ENCODE results near the gene NNAT.

NNAT gene

DNA sequence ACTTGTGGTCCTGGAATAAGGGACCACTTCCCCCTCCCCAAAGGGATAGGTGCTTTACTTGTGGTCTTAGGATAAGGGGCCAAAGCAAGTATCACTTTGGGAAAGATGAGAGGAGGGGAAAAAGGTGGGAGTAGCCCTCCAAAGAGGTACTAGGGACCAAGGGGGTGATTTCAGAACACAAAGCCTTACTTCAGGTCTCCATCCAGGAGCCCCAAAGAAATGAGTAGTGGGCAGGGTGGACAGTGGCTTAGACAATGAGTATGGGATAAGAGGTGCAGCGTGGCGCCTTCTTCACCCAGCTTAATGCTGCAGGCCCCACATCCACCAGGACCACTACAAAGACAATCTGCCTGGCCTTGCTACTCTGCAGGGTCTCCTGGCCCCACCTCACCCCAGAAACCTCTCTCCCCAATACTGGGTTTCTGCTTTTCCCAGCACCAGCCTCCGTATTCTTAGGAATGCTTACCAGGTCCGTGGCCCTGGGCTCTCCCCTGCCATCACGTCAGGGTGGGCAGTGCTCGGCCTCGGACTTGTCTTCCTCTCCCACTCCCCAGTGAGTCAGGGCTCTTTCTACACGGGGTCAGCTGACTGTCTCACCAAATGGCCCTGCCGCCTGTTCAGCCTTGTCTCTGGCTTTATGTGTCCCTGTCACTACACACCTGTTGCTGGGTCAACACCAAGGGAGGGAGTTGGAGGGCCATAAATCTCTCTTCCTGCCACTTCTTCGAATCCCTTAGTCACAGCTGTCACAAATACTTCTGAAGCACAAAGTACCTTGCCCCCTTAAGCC lies 3.1 kb downstream of the NNAT start:
- DNase-seq (ENCODE audit: low read depth), result no peak

DNA sequence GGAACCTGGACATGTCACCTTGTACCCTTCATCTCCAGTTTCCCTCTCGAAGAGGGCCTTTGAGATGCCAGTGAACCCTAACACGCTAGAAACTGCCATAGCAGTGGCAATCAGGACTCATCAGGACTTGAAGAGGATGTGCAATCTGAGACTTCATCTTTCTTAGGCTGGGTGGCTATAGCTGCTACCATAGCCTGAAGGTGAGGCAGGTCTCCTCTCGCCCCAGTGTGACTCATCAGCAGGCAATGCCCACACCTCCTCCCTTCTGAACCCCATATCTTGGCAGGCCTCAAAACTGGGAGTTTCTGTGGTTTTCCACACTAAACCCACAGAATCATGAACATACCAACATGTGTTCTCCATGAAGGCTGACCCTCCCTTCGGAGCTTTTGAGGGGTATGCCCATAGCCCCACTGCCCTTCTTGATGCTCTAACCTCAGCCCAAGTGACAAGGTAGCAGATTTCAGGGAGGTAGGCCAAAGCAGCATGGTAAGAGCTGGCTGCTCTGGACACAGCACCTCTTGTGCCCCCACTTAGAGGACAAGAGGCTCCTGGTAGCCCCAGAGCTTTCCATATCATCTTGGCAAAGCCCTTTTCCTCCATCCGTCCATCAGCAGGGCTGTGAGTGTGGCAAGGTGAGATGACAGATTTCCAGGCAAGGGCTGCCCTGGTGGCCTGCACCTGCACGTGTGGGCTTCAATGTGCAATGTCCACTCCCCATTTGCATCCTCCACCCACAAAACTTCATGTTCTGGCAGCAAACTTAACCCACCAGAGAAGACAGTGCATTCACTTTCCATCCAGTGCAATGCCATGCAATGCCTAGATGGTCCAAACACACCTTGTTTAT lies 4.0 kb downstream of the NNAT start:
- no peak for DNase-seq (ENCODE audit: low read depth)

DNA sequence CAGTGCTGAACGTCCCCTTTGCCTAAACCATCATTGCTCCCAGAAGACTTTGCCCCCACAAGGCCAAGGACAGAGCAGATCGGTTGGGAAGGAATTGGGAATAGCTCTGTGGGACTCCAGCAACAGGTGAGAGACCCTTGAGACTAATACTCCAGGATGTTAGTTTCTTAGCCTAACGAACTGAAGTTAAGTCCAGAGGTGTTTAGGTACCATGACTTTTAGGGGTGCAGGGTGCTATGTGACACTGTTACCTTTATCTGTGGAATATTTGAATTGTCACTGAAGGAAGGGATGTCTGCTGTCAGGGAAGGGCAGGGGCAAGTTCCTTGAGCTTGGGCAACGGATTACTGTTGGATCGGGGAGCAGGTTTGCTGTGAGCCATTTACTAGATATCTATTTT lies 4.8 kb downstream of the NNAT start:
- no peak for DNase-seq (ENCODE audit: low read depth)

DNA sequence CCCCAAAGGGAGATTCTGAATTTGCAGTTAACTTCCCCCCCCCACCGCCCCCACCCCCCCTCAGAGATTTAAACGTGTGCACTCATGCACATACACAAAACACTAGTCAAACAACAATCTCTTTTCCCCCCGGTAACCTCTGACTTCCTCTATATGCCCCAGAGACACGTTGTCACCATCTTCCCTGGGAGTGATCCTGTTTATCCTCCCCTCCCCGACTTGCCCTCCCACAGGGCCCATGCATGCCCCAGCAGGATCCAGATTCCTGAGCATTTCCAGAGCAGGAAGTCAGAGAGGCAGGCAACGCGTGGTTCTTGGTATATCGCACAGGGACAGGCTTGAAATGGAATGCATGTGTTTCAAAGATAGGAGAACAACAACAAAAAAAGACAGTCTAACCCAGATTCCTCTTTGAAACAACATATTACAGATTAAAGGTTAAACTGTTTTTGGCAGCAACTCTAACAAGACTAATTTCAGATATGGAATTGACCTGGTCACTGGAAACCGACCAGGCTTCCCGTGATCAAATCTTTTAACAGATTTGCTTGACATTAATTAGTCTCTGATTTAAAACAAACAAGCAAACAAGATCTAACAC lies 5.3 kb downstream of the NNAT start:
- DNase-seq (ENCODE audit: low read depth), result no peak

DNA sequence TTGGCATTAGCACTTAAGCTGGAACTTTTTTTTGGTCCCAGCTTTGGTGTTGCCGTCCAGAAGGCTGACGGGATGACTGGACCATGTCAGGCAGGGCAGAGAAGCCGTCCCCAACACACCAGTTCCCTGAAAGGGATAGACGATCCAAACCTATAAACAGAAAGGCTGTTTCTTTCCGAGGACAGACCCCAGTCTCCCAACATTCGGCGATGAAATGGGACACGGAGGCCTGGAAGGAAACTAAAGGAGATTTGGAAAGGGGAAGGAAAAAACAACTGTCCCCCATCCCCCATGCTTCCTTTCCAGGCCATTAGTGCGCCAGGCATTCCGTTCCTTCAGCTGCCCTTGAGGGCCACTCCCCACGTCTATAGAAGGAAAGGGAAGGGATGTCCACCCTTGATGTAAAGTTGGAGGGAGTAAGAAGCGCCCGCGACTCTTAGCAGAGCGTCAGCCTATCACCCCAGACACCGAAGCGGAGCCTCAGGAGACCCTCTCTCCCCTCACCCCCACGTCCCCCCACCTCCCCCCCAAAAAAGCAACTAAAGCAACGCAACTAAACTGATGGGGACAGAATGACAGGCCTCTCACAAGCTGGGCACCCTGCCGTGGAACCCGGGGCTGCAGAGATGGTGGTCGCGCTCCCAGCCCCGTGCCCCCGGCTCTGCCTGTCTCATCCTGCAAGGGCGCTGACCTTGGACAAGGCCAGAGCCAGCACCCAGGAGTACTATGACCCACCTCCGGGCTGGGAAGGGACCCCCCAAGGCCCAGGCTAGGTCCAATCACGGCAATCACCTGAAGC lies 6.0 kb downstream of the NNAT start:
- no peak for DNase-seq (ENCODE audit: low read depth)

DNA sequence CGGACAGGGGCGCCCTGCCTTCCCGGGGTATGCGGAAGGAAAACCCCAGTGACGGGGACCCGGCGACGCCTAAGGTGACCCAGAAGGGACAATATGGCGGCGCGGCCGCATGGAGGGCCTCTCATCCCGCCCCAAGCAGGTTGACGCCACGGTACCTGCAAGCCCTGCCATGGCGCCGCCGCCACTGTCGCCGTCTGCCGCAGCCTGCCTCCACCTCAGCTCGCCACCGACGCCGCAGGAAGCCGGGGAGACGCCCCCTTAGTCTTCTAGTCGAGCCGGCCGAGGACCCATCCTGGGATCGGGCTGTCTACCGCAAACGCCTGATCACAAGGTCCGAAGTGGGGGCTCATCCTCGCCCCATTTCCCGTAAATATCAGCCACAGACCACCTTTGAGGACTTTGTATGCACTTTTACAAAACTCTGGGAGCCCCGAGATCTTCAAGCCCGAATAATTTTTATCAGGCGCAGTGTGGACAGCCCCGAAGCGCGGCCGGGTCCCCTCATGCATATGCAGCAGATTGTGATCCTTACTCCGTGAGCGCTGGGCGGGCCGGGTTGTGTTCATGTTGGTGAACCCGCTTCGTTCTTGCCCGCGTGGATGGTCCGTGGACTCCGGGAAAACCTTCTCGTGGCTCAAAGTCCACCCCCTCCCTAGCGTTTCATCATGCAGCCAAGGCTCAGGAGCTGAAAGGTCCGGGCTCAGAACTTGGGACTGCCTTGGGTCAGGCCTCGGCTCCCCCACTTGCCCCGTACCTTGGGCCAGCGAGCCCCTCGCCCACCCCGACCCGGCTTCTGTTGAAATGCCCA lies 6.8 kb downstream of the NNAT start, which contains the start of gene BLCAP:
BLCAP (minus strand) TSS at position 239 of the 808 bp plus-strand sequence. CDS start 8,702 bp downstream, outside the sequence.
- DNase-seq (ENCODE audit: low read depth), result peak; percentile 89

DNA sequence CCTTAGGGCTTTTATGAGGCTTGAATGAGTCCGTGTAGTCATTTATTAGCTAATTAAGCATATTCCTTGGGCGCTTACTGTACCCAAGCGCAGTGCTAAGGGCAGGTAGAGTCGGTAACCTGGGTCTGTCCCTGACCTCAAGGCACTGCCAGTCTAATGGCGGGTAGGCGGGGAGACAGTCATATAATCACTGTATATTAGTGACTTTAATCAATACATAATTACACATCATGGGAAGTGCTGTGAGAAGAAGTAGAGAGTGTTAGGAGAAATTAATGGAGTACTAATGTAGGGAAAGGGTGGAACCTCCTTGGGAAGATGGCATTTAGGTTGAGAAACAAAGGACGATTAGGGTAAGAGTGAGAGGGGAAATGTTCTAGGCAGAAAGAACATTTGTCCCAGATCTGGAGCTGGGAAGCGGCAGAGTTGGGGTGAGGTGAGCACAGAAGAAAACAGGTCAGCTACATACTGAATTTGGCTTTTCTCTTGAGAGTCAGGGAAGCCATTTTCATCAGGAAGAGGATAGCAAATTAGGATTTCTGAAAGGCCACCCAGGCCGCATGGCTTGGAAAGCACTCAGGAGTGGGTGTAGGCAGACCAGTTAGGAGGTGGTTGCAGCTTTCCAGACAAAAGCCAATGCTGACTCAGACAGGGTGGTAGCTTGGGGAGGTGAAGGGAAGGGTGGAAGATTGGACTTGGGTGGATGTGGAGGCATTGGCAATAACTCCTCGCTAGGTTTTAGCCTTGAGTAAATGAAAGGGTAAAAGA lies 7.6 kb downstream of the NNAT start:
- DNase-seq (ENCODE audit: low read depth), result no peak

DNA sequence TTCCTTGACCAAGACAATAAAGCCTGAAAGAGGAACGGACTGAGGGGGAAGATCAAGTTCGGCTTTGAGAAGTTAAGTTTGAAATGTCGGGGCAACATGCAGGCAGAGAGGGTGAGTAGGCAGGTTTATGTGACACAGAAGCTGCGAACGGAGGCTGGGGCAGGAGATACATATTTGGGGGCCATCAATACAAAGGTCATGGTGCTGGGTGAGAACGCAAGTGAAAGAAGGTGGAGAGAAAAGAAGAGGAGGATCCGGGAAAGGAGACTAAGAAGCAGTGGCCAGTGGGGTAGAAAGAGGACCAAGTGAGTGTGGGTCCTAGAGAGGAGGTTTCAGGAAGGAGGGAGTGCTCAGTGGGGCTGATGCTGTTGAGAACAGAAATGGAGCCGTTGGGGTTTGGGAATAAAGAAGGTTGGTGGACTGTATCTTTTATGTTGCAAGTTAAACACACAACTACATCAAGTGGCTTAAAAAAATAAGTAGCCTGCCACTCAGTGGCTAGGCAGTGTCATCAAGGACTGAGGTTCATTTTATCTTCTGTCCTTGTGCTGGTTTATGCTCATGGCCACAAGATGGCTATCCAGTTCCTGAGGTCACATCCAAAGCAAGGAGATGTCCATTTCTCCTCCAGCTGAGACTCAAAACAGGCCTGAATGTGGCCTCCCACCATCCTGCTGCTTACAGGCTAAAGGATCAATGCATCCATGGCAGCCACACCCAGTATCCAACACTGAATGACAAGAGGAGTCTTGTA lies 8.3 kb downstream of the NNAT start:
- DNase-seq (ENCODE audit: low read depth), result no peak

DNA sequence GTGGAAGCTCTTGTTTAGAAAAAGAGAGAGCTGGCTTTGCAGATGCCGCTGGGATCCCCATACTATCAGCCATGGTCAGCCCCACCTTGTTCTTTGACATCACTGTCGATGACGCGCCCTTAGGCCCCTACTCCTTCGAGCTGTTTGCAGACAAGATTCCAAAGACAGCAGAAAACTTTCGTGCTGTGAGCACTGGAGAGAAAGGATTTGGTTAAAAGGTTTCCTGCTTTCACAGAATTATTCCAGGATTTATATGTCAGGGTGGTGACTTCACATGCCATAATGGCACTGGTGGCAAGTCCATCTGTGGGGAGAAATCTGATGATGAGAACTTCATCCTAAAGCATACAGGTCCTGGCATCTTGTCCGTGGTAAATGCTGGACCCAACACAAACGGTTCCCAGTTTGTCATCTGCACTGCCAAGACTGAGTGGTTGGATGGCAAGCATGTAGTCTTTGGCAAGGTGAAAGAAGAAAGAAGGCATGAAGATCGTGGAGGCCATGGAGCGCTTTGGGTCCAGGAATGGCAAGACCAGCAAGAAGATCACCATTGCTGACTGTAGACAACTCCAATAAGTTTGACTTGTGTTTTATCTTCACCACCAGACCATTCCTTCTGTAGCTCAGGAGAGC lies 9.0 kb downstream of the NNAT start:
- no peak for DNase-seq (ENCODE audit: low read depth)

DNA sequence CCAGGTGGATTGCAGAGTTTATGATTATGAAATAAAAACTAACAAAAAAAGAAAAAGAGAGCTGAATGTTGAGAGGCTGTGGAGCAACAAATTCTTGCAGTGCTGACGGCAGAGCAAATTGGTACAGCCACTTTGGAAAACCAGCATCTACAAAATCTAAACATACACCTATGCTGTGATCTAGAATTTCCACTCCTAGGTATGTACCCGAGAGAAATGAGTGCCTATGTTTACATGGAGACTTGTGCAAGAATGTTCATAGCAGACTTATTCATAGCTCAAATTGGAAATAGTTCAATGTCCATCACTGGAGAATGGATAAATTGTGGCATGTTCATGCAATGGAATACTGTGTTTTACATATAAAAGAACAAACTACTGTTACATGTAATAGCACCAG lies 9.6 kb downstream of the NNAT start:
- DNase-seq (ENCODE audit: low read depth), result no peak

DNA sequence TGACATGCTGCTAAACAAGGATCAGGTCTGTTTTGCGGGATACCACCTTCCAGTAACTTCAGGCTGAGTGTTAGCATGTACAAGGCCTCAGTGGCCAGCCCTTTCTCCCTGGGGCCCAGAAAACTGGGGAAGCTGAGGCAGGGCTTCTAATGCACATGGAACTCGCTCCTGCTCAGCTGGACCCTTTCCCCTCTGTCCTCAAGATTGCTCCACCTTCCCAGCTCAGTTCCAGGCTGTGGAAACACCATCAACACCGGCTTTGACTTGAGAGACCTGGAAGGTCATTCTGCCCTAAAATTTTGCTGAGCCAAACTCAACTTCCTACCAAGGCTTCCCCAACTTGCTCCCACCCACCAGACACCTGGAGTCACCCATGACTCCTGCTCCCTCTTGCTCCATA lies 10.8 kb downstream of the NNAT start:
- no peak for DNase-seq (ENCODE audit: low read depth)

DNA sequence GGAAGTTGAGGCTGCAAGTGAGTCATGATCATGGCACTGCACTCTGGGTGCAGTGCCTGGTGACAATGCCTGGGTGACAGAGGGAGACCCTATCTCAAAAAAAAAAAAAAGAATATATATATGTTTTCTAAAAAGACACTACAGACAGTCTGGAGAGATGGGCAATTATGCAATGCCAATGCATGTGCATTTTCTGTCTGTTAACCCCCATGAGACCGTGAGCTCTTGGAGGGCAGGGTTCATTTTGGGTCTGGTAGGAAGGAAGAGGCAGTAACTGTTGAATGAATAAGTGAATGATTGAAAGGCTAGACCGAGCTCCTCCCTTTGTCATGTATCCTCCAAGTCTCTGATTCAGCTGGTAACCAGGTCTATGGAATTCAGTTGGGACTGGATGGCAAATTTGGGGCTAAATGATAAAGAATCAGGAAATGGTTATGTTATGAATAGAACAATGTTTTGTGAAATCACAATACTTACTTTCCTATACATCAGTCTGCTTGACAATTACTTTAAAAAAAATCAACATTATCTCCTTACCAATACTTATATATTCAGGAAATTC lies 12.2 kb downstream of the NNAT start:
- no peak for DNase-seq (ENCODE audit: low read depth)

DNA sequence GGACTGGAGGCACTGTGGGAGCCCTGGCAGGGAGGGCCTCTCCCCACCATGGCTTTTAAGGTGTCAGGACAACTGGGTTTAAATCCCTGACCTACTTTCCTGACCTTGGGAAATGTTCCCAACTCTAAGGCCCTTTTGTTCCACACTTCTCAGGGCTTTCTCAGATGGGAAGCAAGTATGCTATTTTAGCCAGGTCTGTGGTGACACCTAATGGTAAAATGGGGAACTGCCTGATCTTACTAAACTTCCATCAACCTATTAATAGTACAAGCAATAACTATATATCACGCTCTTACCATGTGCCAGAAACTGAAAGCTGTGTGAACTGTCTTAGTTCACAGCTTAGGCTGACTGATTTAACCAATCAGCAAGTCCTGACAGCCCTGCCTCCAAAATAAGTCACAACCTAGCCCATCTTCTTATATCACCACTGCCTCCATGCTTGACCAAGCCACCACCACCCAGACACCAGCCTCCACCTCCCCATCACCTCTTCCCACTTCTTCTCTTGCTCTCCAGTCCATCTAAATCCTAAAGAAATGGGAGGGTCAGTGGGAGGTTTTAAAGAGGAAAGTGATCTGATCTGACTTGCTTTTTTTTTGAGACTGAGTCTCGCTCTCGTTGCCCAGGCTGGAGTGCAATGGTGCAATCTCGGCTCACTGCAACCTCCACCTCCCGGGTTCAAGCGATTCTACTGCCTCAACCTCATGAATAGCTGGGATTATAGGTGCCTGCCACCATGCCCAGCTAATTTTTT lies 13.5 kb downstream of the NNAT start:
- peak; percentile 31 for DNase-seq (ENCODE audit: low read depth)

DNA sequence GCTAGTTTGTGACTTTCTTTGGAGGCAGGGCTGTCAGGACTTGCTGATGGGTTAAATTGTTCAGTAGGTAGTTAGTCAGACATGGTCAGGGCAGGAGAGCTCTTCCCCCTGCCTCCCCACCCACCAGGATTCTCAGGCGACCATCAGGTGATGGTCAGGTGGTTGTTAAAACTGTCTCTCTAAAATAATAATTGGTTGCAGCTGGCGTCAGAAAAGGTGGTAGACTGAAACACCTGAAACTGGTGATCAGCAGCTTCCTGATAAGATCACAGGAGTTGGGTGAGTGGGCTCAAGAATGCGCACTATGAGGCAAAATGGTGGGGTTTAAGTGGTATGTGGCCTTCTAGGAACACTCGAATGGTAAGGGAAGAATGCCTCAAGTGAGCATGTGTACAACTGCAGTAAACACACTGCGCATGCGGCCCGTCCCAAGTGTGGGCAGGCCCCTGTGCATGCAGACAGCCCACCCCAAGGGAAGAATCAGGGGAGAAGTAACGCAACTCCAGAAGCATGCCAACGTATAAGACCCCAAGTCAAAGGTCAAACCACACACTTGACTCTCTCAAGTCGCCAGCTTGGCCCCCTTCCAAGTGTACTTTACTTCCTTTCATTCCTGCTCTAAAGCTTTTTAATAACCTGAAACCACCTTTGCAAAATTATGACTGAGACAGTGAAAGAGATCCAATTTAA lies 14.5 kb downstream of the NNAT start:
- no peak for DNase-seq (ENCODE audit: low read depth)

DNA sequence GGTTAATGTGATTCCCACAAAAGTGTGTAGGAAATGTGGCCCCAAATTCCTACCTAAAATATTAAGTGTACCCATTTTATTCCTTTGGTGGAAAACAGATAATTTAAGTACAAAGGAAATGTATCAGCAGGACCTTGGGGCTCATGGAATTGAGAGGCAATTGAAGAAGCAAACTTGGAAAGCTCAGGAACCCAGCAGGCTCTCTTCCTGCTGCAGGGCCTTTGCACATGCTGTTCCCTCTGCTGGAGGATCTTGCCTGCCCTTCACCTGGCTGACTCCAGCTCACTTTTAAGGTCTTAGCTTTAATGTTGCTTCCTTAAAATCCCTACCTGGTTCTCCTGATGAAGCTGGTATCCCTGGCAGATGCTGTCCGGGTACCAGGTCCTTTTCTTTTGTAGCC lies 16.5 kb downstream of the NNAT start:
- no peak for DNase-seq (ENCODE audit: low read depth)

DNA sequence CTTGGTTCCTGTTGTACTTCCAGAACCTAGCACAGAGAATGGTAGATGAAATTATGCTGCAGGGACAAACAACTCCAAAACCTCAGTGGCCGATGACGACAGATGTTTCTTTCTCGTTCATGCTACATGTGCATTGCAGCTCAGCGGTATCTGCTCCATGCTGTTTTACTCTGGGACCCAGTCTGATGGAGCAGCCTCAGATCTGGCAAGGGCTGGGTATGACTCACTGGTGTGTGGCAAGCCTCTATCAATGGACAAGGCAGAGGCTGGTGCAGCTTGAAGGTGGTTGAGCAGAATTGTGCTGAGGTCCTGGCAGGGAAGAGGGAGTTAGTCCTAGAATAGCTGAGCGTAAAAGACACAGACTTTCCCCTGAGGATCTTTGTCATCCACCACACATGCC lies 17.0 kb downstream of the NNAT start:
- no peak for DNase-seq (ENCODE audit: low read depth)

DNA sequence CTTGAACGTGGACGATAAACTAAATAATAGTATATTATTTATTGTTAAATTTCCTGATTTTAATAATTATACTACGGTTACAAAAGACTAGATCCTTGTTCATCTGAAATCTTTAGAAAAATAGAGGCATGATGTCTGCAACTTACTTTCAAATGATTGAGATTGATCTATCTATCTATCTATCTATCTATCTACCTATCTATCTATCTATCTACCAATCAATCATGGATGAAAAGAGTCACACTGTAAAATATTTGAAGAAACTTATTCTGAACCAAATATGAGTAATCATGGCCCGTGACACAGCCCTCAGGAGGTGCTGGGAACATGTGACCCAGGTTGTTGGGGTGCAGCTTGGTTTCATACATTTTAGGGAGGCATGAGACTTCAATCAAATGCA lies 18.4 kb downstream of the NNAT start:
- no peak for DNase-seq (ENCODE audit: low read depth)

All from T follicular helper cell (primary cell).